ENCODE data around the gene TTYH1.

GRCh38 chr19:54448040-54448773, 32.9 kb downstream of the TTYH1 start:
- no peak; the same call in 1 of the 2 replicates for TF ChIP-seq POLR2A (IDR thresholded peaks at IDR 0.05; ENCODE audit: low read length)
- TF ChIP-seq, protein P1, sequence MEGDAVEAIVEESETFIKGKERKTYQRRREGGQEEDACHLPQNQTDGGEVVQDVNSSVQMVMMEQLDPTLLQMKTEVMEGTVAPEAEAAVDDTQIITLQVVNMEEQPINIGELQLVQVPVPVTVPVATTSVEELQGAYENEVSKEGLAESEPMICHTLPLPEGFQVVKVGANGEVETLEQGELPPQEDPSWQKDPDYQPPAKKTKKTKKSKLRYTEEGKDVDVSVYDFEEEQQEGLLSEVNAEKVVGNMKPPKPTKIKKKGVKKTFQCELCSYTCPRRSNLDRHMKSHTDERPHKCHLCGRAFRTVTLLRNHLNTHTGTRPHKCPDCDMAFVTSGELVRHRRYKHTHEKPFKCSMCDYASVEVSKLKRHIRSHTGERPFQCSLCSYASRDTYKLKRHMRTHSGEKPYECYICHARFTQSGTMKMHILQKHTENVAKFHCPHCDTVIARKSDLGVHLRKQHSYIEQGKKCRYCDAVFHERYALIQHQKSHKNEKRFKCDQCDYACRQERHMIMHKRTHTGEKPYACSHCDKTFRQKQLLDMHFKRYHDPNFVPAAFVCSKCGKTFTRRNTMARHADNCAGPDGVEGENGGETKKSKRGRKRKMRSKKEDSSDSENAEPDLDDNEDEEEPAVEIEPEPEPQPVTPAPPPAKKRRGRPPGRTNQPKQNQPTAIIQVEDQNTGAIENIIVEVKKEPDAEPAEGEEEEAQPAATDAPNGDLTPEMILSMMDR (IDR thresholded peaks at IDR 0.05): no peak
- TF ChIP-seq, protein P2, sequence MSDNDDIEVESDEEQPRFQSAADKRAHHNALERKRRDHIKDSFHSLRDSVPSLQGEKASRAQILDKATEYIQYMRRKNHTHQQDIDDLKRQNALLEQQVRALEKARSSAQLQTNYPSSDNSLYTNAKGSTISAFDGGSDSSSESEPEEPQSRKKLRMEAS (IDR thresholded peaks at IDR 0.05): no peak
